A204.1 (cell line): ENCODE measurements around the gene TOM1L2.
"Not testable (repeated sequence)": the region's sequence is repeated elsewhere in the genome, so short reads cannot be mapped to it uniquely, and the experiment has no call there.

Experiments
- FAIRE-seq: peaks from 2 replicates; lab custom pipeline; 2012; peaks lifted over from hg19 to GRCh38; lab: Jason Lieb, UNC

The TOM1L2 gene

GRCh38 chr17:17921192-17922069, 50.8 kb downstream of the TOM1L2 start:
- peak; percentile 98 for FAIRE-seq

GRCh38 chr17:17919169-17920107, 52.8 kb downstream of the TOM1L2 start:
- no peak for FAIRE-seq

GRCh38 chr17:17917394-17917793, 54.8 kb downstream of the TOM1L2 start:
- no peak for FAIRE-seq

GRCh38 chr17:17915183-17915582, 57.0 kb downstream of the TOM1L2 start:
- no peak for FAIRE-seq

GRCh38 chr17:17913695-17914332, 58.4 kb downstream of the TOM1L2 start:
- no peak for FAIRE-seq

- FAIRE-seq = not testable (repeated sequence)
Observed at GRCh38 chr17:17912336-17912735, 59.9 kb downstream of the TOM1L2 start.

- FAIRE-seq = no peak
Observed at GRCh38 chr17:17911001-17911613, 61.1 kb downstream of the TOM1L2 start.

GRCh38 chr17:17910060-17910459, 62.1 kb downstream of the TOM1L2 start:
- no peak for FAIRE-seq

GRCh38 chr17:17909078-17909477, 63.1 kb downstream of the TOM1L2 start:
- no peak for FAIRE-seq

- no peak for FAIRE-seq
Observed at GRCh38 chr17:17907469-17907868, 64.7 kb downstream of the TOM1L2 start.

- no peak for FAIRE-seq
Observed at GRCh38 chr17:17906418-17907215, 65.6 kb downstream of the TOM1L2 start.

GRCh38 chr17:17905036-17905320, 67.2 kb downstream of the TOM1L2 start:
- FAIRE-seq = no peak

- peak; percentile 91 for FAIRE-seq
Observed at GRCh38 chr17:17904166-17905035, 67.8 kb downstream of the TOM1L2 start.

- no peak for FAIRE-seq
Observed at GRCh38 chr17:17902877-17903276, 69.3 kb downstream of the TOM1L2 start.

GRCh38 chr17:17902376-17902775, 69.8 kb downstream of the TOM1L2 start:
- FAIRE-seq = no peak

- FAIRE-seq = peak; percentile 60
Observed at GRCh38 chr17:17900615-17901520, 71.3 kb downstream of the TOM1L2 start.

GRCh38 chr17:17899486-17899885, 72.7 kb downstream of the TOM1L2 start:
- no peak for FAIRE-seq

GRCh38 chr17:17898673-17899072, 73.5 kb downstream of the TOM1L2 start:
- FAIRE-seq = no peak

GRCh38 chr17:17897442-17897841, 74.8 kb downstream of the TOM1L2 start:
- FAIRE-seq = no peak
